ENCODE measurements around the gene USH1C.
A peak's percentile ranks its signal among the peaks of the same experiment; 100 is the strongest.

USH1C gene

GRCh38 chr11:17528906-17529843, 15.0 kb downstream of the USH1C start:
- DNase-seq (ENCODE audit: low read depth in 2 of 2, low spot score in 1 of 2), result no peak

- peak in 1 of 2 donors; percentile 9 for DNase-seq (ENCODE audit: low read depth in 2 of 2, low spot score in 1 of 2)
Measured at GRCh38 chr11:17528181-17528691, 16.0 kb downstream of the USH1C start.

- DNase-seq (ENCODE audit: low read depth in 2 of 2, low spot score in 1 of 2), result no peak
Measured at GRCh38 chr11:17527628-17527995, 16.6 kb downstream of the USH1C start.

GRCh38 chr11:17526931-17527627, 17.1 kb downstream of the USH1C start:
- no peak for DNase-seq (ENCODE audit: low read depth in 2 of 2, low spot score in 1 of 2)

GRCh38 chr11:17526326-17526725, 17.9 kb downstream of the USH1C start:
- DNase-seq (ENCODE audit: low read depth in 2 of 2, low spot score in 1 of 2), result no peak

- DNase-seq (ENCODE audit: low read depth in 2 of 2, low spot score in 1 of 2), result no peak
Measured at GRCh38 chr11:17525570-17525969, 18.6 kb downstream of the USH1C start.

GRCh38 chr11:17524221-17524620, 20.0 kb downstream of the USH1C start:
- DNase-seq (ENCODE audit: low read depth in 2 of 2, low spot score in 1 of 2), result no peak

GRCh38 chr11:17522655-17523054, 21.6 kb downstream of the USH1C start:
- DNase-seq (ENCODE audit: low read depth in 2 of 2, low spot score in 1 of 2), result no peak

- no peak for DNase-seq (ENCODE audit: low read depth in 2 of 2, low spot score in 1 of 2)
Measured at GRCh38 chr11:17521106-17521900, 22.9 kb downstream of the USH1C start.

GRCh38 chr11:17519061-17519885, 24.9 kb downstream of the USH1C start:
- DNase-seq (ENCODE audit: low read depth in 2 of 2, low spot score in 1 of 2), result no peak

- no peak for DNase-seq (ENCODE audit: low read depth in 2 of 2, low spot score in 1 of 2)
Measured at GRCh38 chr11:17518366-17518765, 25.9 kb downstream of the USH1C start.

- no peak for DNase-seq (ENCODE audit: low read depth in 2 of 2, low spot score in 1 of 2)
Measured at GRCh38 chr11:17517186-17517585, 27.0 kb downstream of the USH1C start.

- DNase-seq (ENCODE audit: low read depth in 2 of 2, low spot score in 1 of 2), result no peak
Measured at GRCh38 chr11:17516551-17517150, 27.6 kb downstream of the USH1C start.

GRCh38 chr11:17515443-17516176, 28.6 kb downstream of the USH1C start:
- no peak for DNase-seq (ENCODE audit: low read depth in 2 of 2, low spot score in 1 of 2)

- no peak for DNase-seq (ENCODE audit: low read depth in 2 of 2, low spot score in 1 of 2)
Measured at GRCh38 chr11:17514476-17514875, 29.7 kb downstream of the USH1C start.

GRCh38 chr11:17513853-17514252, 30.4 kb downstream of the USH1C start:
- DNase-seq (ENCODE audit: low read depth in 2 of 2, low spot score in 1 of 2), result no peak

GRCh38 chr11:17512101-17512500, 32.1 kb downstream of the USH1C start:
- no peak for DNase-seq (ENCODE audit: low read depth in 2 of 2, low spot score in 1 of 2)

- DNase-seq (ENCODE audit: low read depth in 2 of 2, low spot score in 1 of 2), result no peak
Measured at GRCh38 chr11:17511571-17511970, 32.6 kb downstream of the USH1C start.

GRCh38 chr11:17510507-17511206, 33.6 kb downstream of the USH1C start:
- DNase-seq (ENCODE audit: low read depth in 2 of 2, low spot score in 1 of 2), result no peak

Data from stimulated activated CD8-positive, alpha-beta memory T cell treated with anti-CD3 and anti-CD28 coated beads, Interleukin-4, amount 100 ng/mL, for 1 hour (primary cell).